Measurements from ENCODE around the gene PLK5. TPM values are rescaled to one million over a fixed set of nuclear protein-coding genes. Genes with fewer than 3 reads are reported as not detected.

PLK5 gene
- total RNA-seq, 1 experiment from 2014 or later = 0.57 TPM

DNA sequence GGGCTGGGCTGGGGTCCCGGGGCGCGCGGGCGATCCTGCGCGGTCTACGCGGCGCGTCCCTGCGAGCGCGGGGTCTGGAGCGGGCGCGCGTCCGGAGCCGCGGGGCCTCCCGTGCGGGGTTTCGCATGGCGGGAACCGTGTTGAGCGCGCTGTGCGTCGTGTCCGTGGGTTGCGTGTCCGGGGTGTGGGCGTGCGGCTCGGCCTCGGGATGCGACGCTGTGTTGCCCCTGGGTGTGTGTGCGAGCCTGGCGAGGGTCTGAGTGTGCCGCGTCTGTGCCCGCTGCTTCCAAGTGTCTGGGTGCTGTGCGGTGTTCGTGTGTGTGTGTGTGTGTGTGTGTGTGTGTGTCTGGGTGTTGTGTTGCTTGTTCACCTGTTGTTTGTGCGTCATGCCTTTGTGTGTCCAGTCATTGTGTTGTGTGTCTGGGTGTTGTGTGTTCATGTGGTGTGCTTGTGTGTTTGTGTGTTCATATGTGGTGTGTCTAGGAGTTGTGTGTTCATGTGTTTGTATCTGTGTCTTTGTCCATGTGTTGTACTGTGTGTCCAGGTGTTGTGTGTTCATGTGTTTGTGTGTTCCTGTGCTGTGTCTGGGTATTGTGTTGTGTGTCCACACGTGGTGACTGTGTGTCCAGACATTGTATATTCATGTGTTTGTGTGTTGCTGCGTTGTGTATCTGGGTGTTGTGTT lies 552 bp downstream of the PLK5 start:
- Mint-ChIP-seq H3K27me3 (ENCODE audit: low read depth) (peaks cover 72% of the 10 kb centered on the region), H3K36me3 (ENCODE audit: insufficient read depth in 1 of 3, low read depth in 3 of 3) (no peaks in the 10 kb centered on the region), H3K9me3 (peaks cover 0 to 6% of the 10 kb centered on the region in 2 experiments; a peak in 3 of 5 replicates), H3K4me3 (peak overlapping the region; percentile 55 to 81), H3K27ac (no peak overlapping the region), H3K4me1 (peaks cover 6 to 7% of the 10 kb centered on the region in 2 experiments; a peak in 3 of 4 replicates)
- Histone ChIP-seq H4K20me1 (ENCODE audit: control insufficient read depth, insufficient read depth, insufficient read length) (peaks cover 3% of the 10 kb centered on the region), H3K56ac (ENCODE audit: insufficient read length, low read depth, low read length) (no peak overlapping the region), H2BK15ac (ENCODE audit: low read depth, low read length) (no peak overlapping the region), H3K27ac (ENCODE audit: insufficient read length, low read depth, low read length) (no peak overlapping the region), H4K5ac (ENCODE audit: insufficient read length, low read depth, low read length) (no peak overlapping the region), H3K18ac (ENCODE audit: insufficient read length, low read depth, low read length) (no peak overlapping the region), H2BK120ac (ENCODE audit: low read depth, low read length, poor library complexity, severe bottlenecking) (no peak overlapping the region), H4K8ac (replicated peaks; ENCODE audit: insufficient read length, low read depth, low read length) (no peak overlapping the region), H3K9me3 (ENCODE audit: control insufficient read depth, low read depth, low read length) (no peaks in the 10 kb centered on the region), H3K14ac (ENCODE audit: insufficient read depth, low read length) (no peak overlapping the region), H3K79me1 (ENCODE audit: insufficient read depth, low read depth, low read length, poor library complexity, severe bottlenecking) (no peaks in the 10 kb centered on the region), H2BK20ac (ENCODE audit: low read depth, low read length, poor library complexity, severe bottlenecking) (no peak overlapping the region), H3K23me2 (ENCODE audit: insufficient read length, low read depth, low read length, poor library complexity, severe bottlenecking) (peaks cover 2% of the 10 kb centered on the region), H2BK12ac (ENCODE audit: insufficient read length, low read depth, low read length) (no peak overlapping the region), H3K4me1 (ENCODE audit: insufficient read depth, low read length) (no peaks in the 10 kb centered on the region), H3K23ac (ENCODE audit: insufficient read length, low read depth, low read length) (no peak overlapping the region), H3T11ph (ENCODE audit: low read length) (no peak overlapping the region), H2AFZ (ENCODE audit: low read length) (no peak overlapping the region), H2AK5ac (ENCODE audit: insufficient read length, low read length) (no peak overlapping the region), H3K27me3 (ENCODE audit: insufficient read depth, low read length) (peaks cover 16% of the 10 kb centered on the region; the same call in 1 of the 2 replicates), H3K4me2 (ENCODE audit: insufficient read depth, insufficient read length, low read length) (peak overlapping the region; percentile 15), H4K91ac (ENCODE audit: insufficient read length, low read depth, low read length) (no peak overlapping the region), H3K79me2 (ENCODE audit: insufficient read depth, low read length) (no peaks in the 10 kb centered on the region), H3K4ac (ENCODE audit: low read depth, low read length) (no peak overlapping the region), H3K9ac (ENCODE audit: extremely low read depth, insufficient read length, low read length) (no peak overlapping the region), H2BK5ac (ENCODE audit: insufficient read length, low read length) (no peak overlapping the region)
- no CpG with 5 or more reads among the region's 49 CpGs for WGBS (ENCODE audit: extremely low coverage, insufficient read length, low lambda C conversion rate)
- TF ChIP-seq, protein P1, sequence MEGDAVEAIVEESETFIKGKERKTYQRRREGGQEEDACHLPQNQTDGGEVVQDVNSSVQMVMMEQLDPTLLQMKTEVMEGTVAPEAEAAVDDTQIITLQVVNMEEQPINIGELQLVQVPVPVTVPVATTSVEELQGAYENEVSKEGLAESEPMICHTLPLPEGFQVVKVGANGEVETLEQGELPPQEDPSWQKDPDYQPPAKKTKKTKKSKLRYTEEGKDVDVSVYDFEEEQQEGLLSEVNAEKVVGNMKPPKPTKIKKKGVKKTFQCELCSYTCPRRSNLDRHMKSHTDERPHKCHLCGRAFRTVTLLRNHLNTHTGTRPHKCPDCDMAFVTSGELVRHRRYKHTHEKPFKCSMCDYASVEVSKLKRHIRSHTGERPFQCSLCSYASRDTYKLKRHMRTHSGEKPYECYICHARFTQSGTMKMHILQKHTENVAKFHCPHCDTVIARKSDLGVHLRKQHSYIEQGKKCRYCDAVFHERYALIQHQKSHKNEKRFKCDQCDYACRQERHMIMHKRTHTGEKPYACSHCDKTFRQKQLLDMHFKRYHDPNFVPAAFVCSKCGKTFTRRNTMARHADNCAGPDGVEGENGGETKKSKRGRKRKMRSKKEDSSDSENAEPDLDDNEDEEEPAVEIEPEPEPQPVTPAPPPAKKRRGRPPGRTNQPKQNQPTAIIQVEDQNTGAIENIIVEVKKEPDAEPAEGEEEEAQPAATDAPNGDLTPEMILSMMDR (conservative IDR thresholded peaks at IDR 0.05) = no peak
- no peak for DNase-seq
